Sigmoid colon (tissue), 7 donors: ENCODE results near the gene DHX15. TPM values are rescaled to one million over a fixed set of nuclear protein-coding genes. Genes with fewer than 3 reads are reported as not detected.

Experiments
- DNase-seq: peaks from one replicate; pipeline ENCODE4 v3.0.0-alpha.2; 2019
- H3K27ac ChIP-seq, 4 donors: fragments of 200-600 bp; sonication (generic); one replicate each; pipeline ENCODE4 v1.5.1; 2016 to 2019; ENCODE audit warnings: mild to moderate bottlenecking in 1 of 4
- H3K27me3 ChIP-seq, 3 donors: fragments of 200-600 bp; sonication (generic); one replicate each; pipeline ENCODE4 v1.5.1; 2019; ENCODE audit warnings: mild to moderate bottlenecking in 1 of 3
- H3K36me3 ChIP-seq, 4 donors: fragments of 200-600 bp; sonication (generic); one replicate each; pipeline ENCODE4 v1.5.1; 2016 to 2019
- H3K4me1 ChIP-seq, 4 donors: fragments of 200-600 bp; sonication (generic); one replicate each; pipeline ENCODE4 v1.5.1; 2017 to 2019
- H3K4me3 ChIP-seq, 4 donors: fragments of 200-600 bp; sonication (generic); one replicate each; pipeline ENCODE4 v1.5.1; 2017 to 2019; ENCODE audit warnings: mild to moderate bottlenecking in 2 of 4, moderate library complexity in 1 of 4
- H3K9me3 ChIP-seq, 4 donors: fragments of 200-600 bp in 3 of 4; sonication (generic) in 3 of 4; one replicate each; pipeline versions ENCODE4 v1.5.1 to v1.6.1; 2013 to 2019
- CTCF ChIP-seq, 4 experiments: fragments of 450-650 bp in 3 of 4; fragments of 200-600 bp in 1 of 4; IDR thresholded peaks; one replicate each; pipeline ENCODE4 v1.5.1; 2016 to 2019; ENCODE audit warnings: antibody characterized with exemption in 4 of 4, mild to moderate bottlenecking in 3 of 4, moderate library complexity in 2 of 4
- EP300 ChIP-seq, 4 donors: sonication (generic); formaldehyde crosslinking; IDR thresholded peaks; one replicate each; pipeline ENCODE4 v1.6.1; 2017; ENCODE audit warnings: antibody characterized with exemption in 4 of 4
- POLR2A ChIP-seq, 2 donors: fragments of 450-650 bp; IDR thresholded peaks; one replicate each; pipeline ENCODE4 v1.6.1; 2016; ENCODE audit warnings: antibody characterized with exemption in 2 of 2, mild to moderate bottlenecking in 2 of 2, moderate library complexity in 2 of 2
- POLR2AphosphoS5 ChIP-seq, 4 donors: sonication (generic); formaldehyde crosslinking; IDR thresholded peaks; one replicate each; pipeline ENCODE4 v1.6.1; 2017; ENCODE audit warnings: antibody characterized with exemption in 4 of 4
- WGBS, 2 donors: extraction: QIAGEN DNeasy Blood & Tissue Kit; methylation state at CpG; one replicate each; pipeline ENCODE4 v1.1.7; 2013; 5-methylcytosine and 5-hydroxymethylcytosine counted together
- intact Hi-C: fragments of 100-400 bp; cut with DNase I; formaldehyde crosslinking; loops from one replicate; pipeline ENCODE4 v1.15.1; 2023
- polyA plus RNA-seq, 3 donors: library from polyadenylated mRNA; stranded (reverse); fragments of 200-250 nt; gene quantifications; one replicate each; pipeline ENCODE4 v1.2.3, GENCODE V29; 2013
- total RNA-seq, 4 donors: library from RNA; depleted of rRNA; stranded (reverse); fragments of >200 nt; gene quantifications; one replicate each; pipeline ENCODE4 v1.1.0, GENCODE V29; 2016
- donor health status: healthy with polysubstance abuse.
- donor health status: Bipolar disorder and iron deficiency.
- donor health status: healthy.

Gene DHX15
- total and polyA plus RNA-seq, 7 donors = 53.5 to 136 (median 103) TPM

GRCh38 chr4:24622146-24622834 is 37.9 kb upstream of the DHX15 start:
- no peak for TF ChIP-seq CTCF (IDR thresholded peaks at IDR 0.05)
- TF ChIP-seq POLR2A (IDR thresholded peaks at IDR 0.05) = no peak
- TF ChIP-seq EP300 (IDR thresholded peaks at IDR 0.05) = no peak
- TF ChIP-seq POLR2AphosphoS5 (IDR thresholded peaks at IDR 0.05) = no peak
- no peak overlapping the region for H3K4me3 ChIP-seq
- intact Hi-C loops = no loop called here
- no peak for DNase-seq
- peaks cover 0 to 12% (median 0%) of the 10 kb centered on the region in 4 donors for H3K9me3 ChIP-seq
- 85 to 89% methylated on average over 3 of the region's 3 CpGs for WGBS, 2 donors
- H3K4me1 ChIP-seq = peaks cover 0 to 7% (median 0%) of the 10 kb centered on the region in 4 donors
- no peak overlapping the region for H3K27ac ChIP-seq
- H3K36me3 ChIP-seq = no peaks in the 10 kb centered on the region
- no peaks in the 10 kb centered on the region for H3K27me3 ChIP-seq

GRCh38 chr4:24615977-24616376 is 31.6 kb upstream of the DHX15 start:
- DNase-seq = no peak
- H3K27ac ChIP-seq = no peak overlapping the region
- intact Hi-C loops = no loop called here
- H3K27me3 ChIP-seq = no peaks in the 10 kb centered on the region
- H3K4me1 ChIP-seq = no peaks in the 10 kb centered on the region
- H3K4me3 ChIP-seq = no peak overlapping the region
- H3K36me3 ChIP-seq = no peaks in the 10 kb centered on the region
- H3K9me3 ChIP-seq = peaks cover 0 to 10% (median 0%) of the 10 kb centered on the region in 4 donors
- 35 to 74% methylated on average over 2 of the region's 2 CpGs for WGBS, 2 donors
- TF ChIP-seq CTCF (IDR thresholded peaks at IDR 0.05) (no peak), POLR2A (IDR thresholded peaks at IDR 0.05) (no peak), POLR2AphosphoS5 (IDR thresholded peaks at IDR 0.05) (no peak), EP300 (IDR thresholded peaks at IDR 0.05) (no peak)

GRCh38 chr4:24614881-24615280 is 30.5 kb upstream of the DHX15 start:
- H3K27ac ChIP-seq = no peak overlapping the region
- H3K4me3 ChIP-seq = no peak overlapping the region
- no peaks in the 10 kb centered on the region for H3K4me1 ChIP-seq
- intact Hi-C loops = no loop called here
- H3K27me3 ChIP-seq = no peaks in the 10 kb centered on the region
- no peak for TF ChIP-seq POLR2AphosphoS5 (IDR thresholded peaks at IDR 0.05)
- no peak for TF ChIP-seq POLR2A (IDR thresholded peaks at IDR 0.05)
- TF ChIP-seq CTCF (IDR thresholded peaks at IDR 0.05) = no peak
- TF ChIP-seq EP300 (IDR thresholded peaks at IDR 0.05) = no peak
- H3K36me3 ChIP-seq = no peaks in the 10 kb centered on the region
- DNase-seq = no peak
- 25 to 60% methylated on average over 3 of the region's 3 CpGs for WGBS, 2 donors
- H3K9me3 ChIP-seq = peaks cover 0 to under 1% (median 0%) of the 10 kb centered on the region in 4 donors

- Histone ChIP-seq H3K4me1 (no peaks in the 10 kb centered on the region), H3K9me3 (no peaks in the 10 kb centered on the region), H3K36me3 (no peaks in the 10 kb centered on the region), H3K4me3 (no peak overlapping the region), H3K27ac (no peak overlapping the region), H3K27me3 (no peaks in the 10 kb centered on the region)
- intact Hi-C loops = no loop called here
- WGBS, 2 donors = 76 to 94% methylated on average over 3 of the region's 3 CpGs
- DNase-seq = no peak
- TF ChIP-seq POLR2AphosphoS5 (IDR thresholded peaks at IDR 0.05) = no peak
- no peak for TF ChIP-seq CTCF (IDR thresholded peaks at IDR 0.05)
- no peak for TF ChIP-seq EP300 (IDR thresholded peaks at IDR 0.05)
- no peak for TF ChIP-seq POLR2A (IDR thresholded peaks at IDR 0.05)
These were observed 29.1 kb upstream of the DHX15 start for GRCh38 chr4:24613502-24613901.

- H3K27me3 ChIP-seq = no peaks in the 10 kb centered on the region
- intact Hi-C loops = no loop called here
These were observed 27.2 kb upstream of the DHX15 start for GRCh38 chr4:24611575-24611974.

More at GRCh38 chr4:24611575-24611974, 27.2 kb upstream of the DHX15 start:
- WGBS, 2 donors = 88 to 95% methylated on average over 11 of the region's 11 CpGs
- Histone ChIP-seq H3K36me3 (no peaks in the 10 kb centered on the region), H3K4me3 (no peak overlapping the region), H3K4me1 (no peaks in the 10 kb centered on the region), H3K27ac (no peak overlapping the region), H3K9me3 (no peaks in the 10 kb centered on the region)
- no peak for DNase-seq
- TF ChIP-seq EP300 (IDR thresholded peaks at IDR 0.05) = no peak
